Measurements from ENCODE around the gene KCNQ5.

KCNQ5 gene

GRCh38 chr6:72650081-72650745, 28.3 kb downstream of the KCNQ5 start:
- peaks cover 0 to 47% (median 6%) of the 10 kb centered on the region in 4 donors for H3K4me1 ChIP-seq
- no peaks in the 10 kb centered on the region for H3K27me3 ChIP-seq
- DNase-seq = no peak
- H3K27ac ChIP-seq = peak overlapping the region; percentile 9 to 42
- intact Hi-C loops (cut with DNase I; ENCODE audit: low total_unique reads) = no loop called here
- TF ChIP-seq CTCF (IDR thresholded peaks at IDR 0.05) = no peak
- H3K36me3 ChIP-seq = no peaks in the 10 kb centered on the region
- no peaks in the 10 kb centered on the region for H3K9me3 ChIP-seq
- no peak overlapping the region for H3K4me3 ChIP-seq

GRCh38 chr6:72651174-72651573, 29.3 kb downstream of the KCNQ5 start:
- Histone ChIP-seq H3K9me3 (no peaks in the 10 kb centered on the region), H3K4me3 (peak overlapping the region in 1 of 2 donors; percentile 2), H3K27me3 (no peaks in the 10 kb centered on the region), H3K4me1 (peaks cover 0 to 47% (median 6%) of the 10 kb centered on the region in 4 donors), H3K36me3 (no peaks in the 10 kb centered on the region), H3K27ac (peak overlapping the region; percentile 9 to 42)
- intact Hi-C loops (cut with DNase I; ENCODE audit: low total_unique reads) = no loop called here
- DNase-seq = no peak
- no peak for TF ChIP-seq CTCF (IDR thresholded peaks at IDR 0.05)

GRCh38 chr6:72651967-72652956, 30.4 kb downstream of the KCNQ5 start:
- no peaks in the 10 kb centered on the region for H3K27me3 ChIP-seq
- intact Hi-C loops (cut with DNase I; ENCODE audit: low total_unique reads) = no loop called here
- peaks cover 0 to 47% (median 6%) of the 10 kb centered on the region in 4 donors for H3K4me1 ChIP-seq
- TF ChIP-seq CTCF (IDR thresholded peaks at IDR 0.05) = no peak
- H3K27ac ChIP-seq = peak overlapping the region; percentile 42 to 47
- no peak overlapping the region for H3K4me3 ChIP-seq
- H3K9me3 ChIP-seq = no peaks in the 10 kb centered on the region
- no peak for DNase-seq
- no peaks in the 10 kb centered on the region for H3K36me3 ChIP-seq

GRCh38 chr6:72653026-72653425, 31.2 kb downstream of the KCNQ5 start:
- Histone ChIP-seq H3K27ac (no peak overlapping the region), H3K27me3 (no peaks in the 10 kb centered on the region), H3K9me3 (no peaks in the 10 kb centered on the region), H3K4me1 (peaks cover 0 to 47% (median 6%) of the 10 kb centered on the region in 4 donors), H3K4me3 (no peak overlapping the region), H3K36me3 (no peaks in the 10 kb centered on the region)
- DNase-seq = no peak
- intact Hi-C loops (cut with DNase I; ENCODE audit: low total_unique reads) = no loop called here
- TF ChIP-seq CTCF (IDR thresholded peaks at IDR 0.05) = no peak

GRCh38 chr6:72654071-72654621, 32.3 kb downstream of the KCNQ5 start:
- Histone ChIP-seq H3K27me3 (no peaks in the 10 kb centered on the region), H3K4me1 (peaks cover 0 to 42% (median 4%) of the 10 kb centered on the region in 4 donors), H3K9me3 (no peaks in the 10 kb centered on the region), H3K36me3 (no peaks in the 10 kb centered on the region), H3K27ac (no peak overlapping the region), H3K4me3 (no peak overlapping the region)
- no peak for DNase-seq
- intact Hi-C loops (cut with DNase I; ENCODE audit: low total_unique reads) = no loop called here
- no peak for TF ChIP-seq CTCF (IDR thresholded peaks at IDR 0.05)
